Left cardiac atrium (tissue), 4 donors: ENCODE measurements around the gene C1QTNF9B. TPM values are rescaled to one million over a fixed set of nuclear protein-coding genes. Genes with fewer than 3 reads are reported as not detected.

Experiments used
- ATAC-seq, 2 donors: fragments of 200-7000 bp; cut with Tn5 transposase; one replicate each; pipeline ENCODE4 v1.9.1; 2020; ENCODE audit warnings: mild to moderate bottlenecking in 2 of 2, moderate library complexity in 2 of 2
- DNase-seq: peaks from one replicate; pipeline ENCODE4 v3.0.0-alpha.2; 2020
- intact Hi-C, 2 donors: fragments of 100-400 bp; cut with DNase I; formaldehyde crosslinking; loops; one replicate each; pipeline versions ENCODE4 v1.14.1 to v1.15.1; 2022 to 2023
- total RNA-seq, 2 donors: library from RNA; stranded (reverse); fragmentation: NEBNext Ultra II Directional; extraction: Animal tissue kit (Norgen Biotek cat#: 25700); gene quantifications; one replicate each; pipeline ENCODE4 v1.2.1, GENCODE V29; 2021
- donor health status: DM: no; HTN: yes; CAD: no.
- donor health status: DM: no; HTN: yes; CAD: no; lungs with severe emphysema.
- donor health status: DM: yes; HTN: yes; CAD: no.
- donor health status: Dilated cardiomyopathy.

C1QTNF9B gene
- total RNA-seq, 2 donors from 2014 or later, result 1.3 TPM; not detected in 1

DNA sequence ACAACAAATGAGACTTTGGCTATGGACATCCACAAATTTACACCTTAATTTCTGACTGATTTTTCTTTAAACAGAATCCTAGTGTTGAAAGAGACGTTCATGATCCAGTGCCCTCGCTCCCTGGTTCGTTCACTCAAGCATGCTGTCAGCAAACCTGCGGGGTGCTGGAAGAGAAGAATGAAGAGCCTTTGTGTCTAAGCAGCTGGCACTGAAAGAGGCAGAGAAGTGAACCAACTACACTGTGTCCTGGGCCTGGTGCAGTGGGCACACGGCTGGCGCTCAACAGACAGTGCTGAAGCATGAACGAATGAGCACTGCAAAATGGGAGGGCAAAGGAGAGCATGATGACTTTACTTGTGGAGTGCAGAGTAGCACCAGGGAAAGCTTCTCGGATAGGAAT lies 54.9 kb downstream of the C1QTNF9B start:
- DNase-seq, result no peak
- intact Hi-C loops, result no loop called here

More for the DNA sequence above, 54.9 kb downstream of the C1QTNF9B start:
- ATAC-seq, result no peak

Other genes with a start within 250 kb of the C1QTNF9B start
- gene MIPEP, start 8.1 kb downstream of the C1QTNF9B start, total RNA-seq, result 10 to 100 TPM; 46.0 to 64.6 TPM